Effector memory CD4-positive, alpha-beta T cell (primary cell): Measurements from ENCODE around the gene RIN3.

Experiments used
- DNase-seq, 3 donors: peaks; one replicate each; pipeline ENCODE4 v3.0.0-alpha.2; 2020
- H3K27ac ChIP-seq: 2 replicates; pipeline ENCODE4 v1.7.0; 2013; ENCODE audit warnings: mild to moderate bottlenecking, low read length, moderate library complexity; ENCODE audit not compliant: insufficient read depth, poor library complexity, severe bottlenecking
- H3K27me3 ChIP-seq: replicated peaks from 2 replicates; pipeline ENCODE4 v1.7.0; 2013; ENCODE audit warnings: mild to moderate bottlenecking, low read length; ENCODE audit not compliant: insufficient read depth, control insufficient read depth, poor library complexity, severe bottlenecking
- H3K36me3 ChIP-seq: 2 replicates; pipeline ENCODE4 v1.7.0; 2013; ENCODE audit warnings: mild to moderate bottlenecking, low read length, moderate library complexity; ENCODE audit not compliant: control insufficient read depth, insufficient read depth
- H3K4me1 ChIP-seq: 2 replicates; pipeline ENCODE4 v1.7.0; 2013; ENCODE audit warnings: low read length, mild to moderate bottlenecking; ENCODE audit not compliant: control insufficient read depth, insufficient read depth, poor library complexity, severe bottlenecking
- H3K4me3 ChIP-seq: 2 replicates; pipeline ENCODE4 v1.7.0; 2013; ENCODE audit warnings: low read length, low read depth, mild to moderate bottlenecking; ENCODE audit not compliant: insufficient read depth, poor library complexity, severe bottlenecking
- H3K9me3 ChIP-seq: 2 replicates; pipeline ENCODE4 v1.7.0; 2013; ENCODE audit warnings: mild to moderate bottlenecking, low read length, moderate library complexity; ENCODE audit not compliant: control insufficient read depth

RIN3 gene

DNA sequence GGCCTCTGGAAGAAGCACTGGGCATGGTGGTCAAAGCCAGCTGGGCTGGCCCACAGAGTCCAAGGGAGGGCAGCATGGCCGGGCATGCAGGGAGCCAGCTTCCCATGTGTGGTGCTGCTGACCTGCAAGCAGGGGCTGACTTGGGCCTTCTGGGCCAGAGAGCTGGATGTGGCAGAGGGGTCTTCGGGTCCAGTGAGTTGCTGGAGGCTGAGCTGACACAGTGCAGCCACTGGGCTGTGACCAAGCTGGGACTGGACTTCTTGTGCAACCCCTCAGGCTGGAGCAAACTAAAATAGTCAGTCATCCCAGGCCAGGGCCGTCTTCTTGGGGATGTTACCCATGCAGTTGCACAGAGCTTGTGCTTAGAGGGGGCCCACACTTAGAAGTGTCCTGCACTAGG lies 7.3 kb upstream of the RIN3 start:
- Histone ChIP-seq H3K4me3 (no peak overlapping the region), H3K9me3 (no peaks in the 10 kb centered on the region), H3K27me3 (no peaks in the 10 kb centered on the region), H3K27ac (no peak overlapping the region), H3K4me1 (peaks cover 4% of the 10 kb centered on the region), H3K36me3 (no peaks in the 10 kb centered on the region)
- DNase-seq = no peak

DNA sequence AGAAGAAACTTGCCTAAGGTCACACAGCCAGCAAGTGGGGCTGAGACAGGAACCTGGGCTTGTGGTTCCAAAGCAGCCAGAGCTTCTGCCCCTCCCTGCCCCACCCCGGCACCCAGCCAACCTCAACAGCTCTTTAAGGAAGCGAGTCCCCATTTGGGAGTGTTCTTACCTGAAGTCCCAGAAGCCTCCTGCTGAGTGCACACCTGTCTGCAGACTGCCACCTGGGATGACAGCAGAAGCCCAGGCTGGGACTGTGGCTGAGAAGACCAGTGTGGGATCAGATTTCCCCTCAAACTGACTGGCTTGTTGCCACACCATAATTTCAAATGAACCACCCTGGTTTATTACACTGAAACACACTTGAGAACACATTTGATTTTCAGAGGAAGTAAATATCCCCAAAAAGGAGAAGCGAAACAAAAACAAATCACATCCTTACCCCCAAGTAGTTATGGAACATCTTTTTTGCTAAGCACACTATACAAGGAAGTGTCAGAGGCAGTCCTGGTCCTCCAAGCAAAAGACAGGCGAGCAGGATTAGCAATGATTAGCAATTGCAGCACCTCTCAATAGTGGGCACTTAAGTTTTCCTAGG lies 6.3 kb upstream of the RIN3 start:
- no peaks in the 10 kb centered on the region for H3K27me3 ChIP-seq
- no peak for DNase-seq
- H3K9me3 ChIP-seq = no peaks in the 10 kb centered on the region
- H3K4me3 ChIP-seq = no peak overlapping the region
- no peaks in the 10 kb centered on the region for H3K36me3 ChIP-seq
- no peak overlapping the region for H3K27ac ChIP-seq
- peaks cover 4% of the 10 kb centered on the region for H3K4me1 ChIP-seq

DNA sequence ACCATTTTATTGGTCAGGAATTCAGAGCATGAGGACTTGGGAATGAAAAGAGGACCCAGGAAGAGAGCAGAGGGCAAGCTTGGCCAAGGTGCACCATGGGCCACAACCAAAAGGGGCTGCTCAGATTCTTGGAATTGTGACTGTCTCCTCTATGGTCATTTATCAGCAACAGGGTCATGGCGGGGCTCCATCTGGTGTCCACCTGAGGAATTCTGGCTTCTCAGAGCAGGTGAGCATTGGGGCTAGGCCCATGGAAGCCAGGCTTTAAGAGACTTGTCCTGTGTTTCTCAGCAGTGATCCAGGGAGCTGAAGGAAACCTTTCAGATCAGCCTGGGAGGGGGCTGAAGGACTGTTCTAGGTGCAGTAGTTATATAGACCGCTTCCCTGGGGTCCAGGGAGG lies 2.6 kb upstream of the RIN3 start:
- Histone ChIP-seq H3K36me3 (no peaks in the 10 kb centered on the region), H3K4me1 (peaks cover 10% of the 10 kb centered on the region), H3K27me3 (no peaks in the 10 kb centered on the region), H3K9me3 (no peaks in the 10 kb centered on the region), H3K27ac (no peak overlapping the region), H3K4me3 (no peak overlapping the region)
- no peak for DNase-seq

- Histone ChIP-seq H3K27me3 (no peaks in the 10 kb centered on the region), H3K4me1 (peaks cover 7% of the 10 kb centered on the region), H3K36me3 (no peaks in the 10 kb centered on the region), H3K9me3 (no peaks in the 10 kb centered on the region), H3K4me3 (no peak overlapping the region), H3K27ac (no peak overlapping the region)
- DNase-seq = no peak
Observed at GRCh38 chr14:92511453-92512238, 1.9 kb upstream of the RIN3 start.

DNA sequence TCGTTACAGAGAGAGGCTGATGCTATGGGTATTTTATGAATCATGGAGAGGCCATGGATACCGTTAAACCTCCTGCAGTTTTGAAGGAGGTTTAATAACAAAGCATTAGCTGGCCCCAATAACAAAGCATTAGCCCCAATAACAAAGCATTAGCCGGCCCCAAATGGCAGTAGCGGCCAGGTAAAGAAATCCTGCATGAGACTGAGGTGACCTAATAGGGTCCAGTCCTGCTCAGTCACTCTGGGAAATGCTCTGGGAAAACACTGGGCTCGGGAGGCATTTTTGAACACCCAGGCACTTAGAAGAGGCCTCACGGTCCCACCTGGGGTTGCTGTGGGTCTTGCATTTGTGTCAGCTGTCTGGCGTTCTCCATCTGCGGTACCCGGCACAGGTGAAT lies 776 bp upstream of the RIN3 start:
- H3K36me3 ChIP-seq = no peaks in the 10 kb centered on the region
- H3K4me1 ChIP-seq = peaks cover 7% of the 10 kb centered on the region
- H3K9me3 ChIP-seq = no peaks in the 10 kb centered on the region
- peak overlapping the region; percentile 23 for H3K27ac ChIP-seq
- H3K4me3 ChIP-seq = peak overlapping the region; percentile 52
- DNase-seq = no peak
- H3K27me3 ChIP-seq = no peaks in the 10 kb centered on the region

- no peaks in the 10 kb centered on the region for H3K9me3 ChIP-seq
- DNase-seq = no peak
- H3K36me3 ChIP-seq = no peaks in the 10 kb centered on the region
- no peak overlapping the region for H3K27ac ChIP-seq
- H3K4me1 ChIP-seq = peaks cover 7% of the 10 kb centered on the region
- no peaks in the 10 kb centered on the region for H3K27me3 ChIP-seq
- H3K4me3 ChIP-seq = peak overlapping the region; percentile 52
Observed at GRCh38 chr14:92513966-92514843, 624 bp downstream of the RIN3 start.

DNA sequence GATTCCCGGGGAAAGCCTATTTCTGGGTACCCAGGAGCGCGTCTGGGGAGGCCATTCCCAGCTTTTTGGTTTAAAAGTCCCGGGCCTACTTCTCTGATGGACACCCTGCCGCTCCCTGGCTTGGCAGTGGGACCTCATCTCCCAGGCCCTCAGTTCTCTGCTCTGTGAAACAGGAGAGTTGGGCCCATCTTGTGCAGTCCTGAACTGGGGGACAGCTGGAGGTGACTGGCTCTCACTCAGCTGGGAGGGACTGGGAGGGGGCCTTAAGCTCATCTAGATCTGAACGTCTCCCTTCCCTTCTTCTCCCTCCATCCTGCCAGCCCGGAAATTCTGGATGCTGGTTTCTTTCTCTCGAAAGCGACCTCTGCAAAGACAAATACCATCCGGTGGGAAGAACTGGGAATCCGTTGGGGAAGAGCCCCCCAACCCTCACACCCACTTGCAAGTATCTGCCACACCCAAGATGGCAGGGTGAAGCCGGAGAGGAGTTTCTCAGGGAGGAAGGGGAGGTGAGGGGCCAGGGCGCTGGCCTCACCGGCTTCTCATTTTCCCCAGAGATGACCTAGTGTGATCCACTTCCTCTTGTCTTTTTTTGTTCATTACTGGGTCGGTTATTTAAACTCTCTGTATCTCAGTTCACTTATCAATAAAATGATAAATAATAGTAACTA lies 1.4 kb downstream of the RIN3 start:
- H3K9me3 ChIP-seq = no peaks in the 10 kb centered on the region
- no peaks in the 10 kb centered on the region for H3K27me3 ChIP-seq
- DNase-seq = no peak
- H3K36me3 ChIP-seq = no peaks in the 10 kb centered on the region
- no peak overlapping the region for H3K4me3 ChIP-seq
- H3K4me1 ChIP-seq = peaks cover 7% of the 10 kb centered on the region
- H3K27ac ChIP-seq = no peak overlapping the region

GRCh38 chr14:92515546-92516343 lies 2.2 kb downstream of the RIN3 start:
- Histone ChIP-seq H3K36me3 (no peaks in the 10 kb centered on the region), H3K27ac (no peak overlapping the region), H3K4me3 (no peak overlapping the region), H3K27me3 (no peaks in the 10 kb centered on the region), H3K4me1 (peaks cover 7% of the 10 kb centered on the region), H3K9me3 (no peaks in the 10 kb centered on the region)
- DNase-seq = no peak

DNA sequence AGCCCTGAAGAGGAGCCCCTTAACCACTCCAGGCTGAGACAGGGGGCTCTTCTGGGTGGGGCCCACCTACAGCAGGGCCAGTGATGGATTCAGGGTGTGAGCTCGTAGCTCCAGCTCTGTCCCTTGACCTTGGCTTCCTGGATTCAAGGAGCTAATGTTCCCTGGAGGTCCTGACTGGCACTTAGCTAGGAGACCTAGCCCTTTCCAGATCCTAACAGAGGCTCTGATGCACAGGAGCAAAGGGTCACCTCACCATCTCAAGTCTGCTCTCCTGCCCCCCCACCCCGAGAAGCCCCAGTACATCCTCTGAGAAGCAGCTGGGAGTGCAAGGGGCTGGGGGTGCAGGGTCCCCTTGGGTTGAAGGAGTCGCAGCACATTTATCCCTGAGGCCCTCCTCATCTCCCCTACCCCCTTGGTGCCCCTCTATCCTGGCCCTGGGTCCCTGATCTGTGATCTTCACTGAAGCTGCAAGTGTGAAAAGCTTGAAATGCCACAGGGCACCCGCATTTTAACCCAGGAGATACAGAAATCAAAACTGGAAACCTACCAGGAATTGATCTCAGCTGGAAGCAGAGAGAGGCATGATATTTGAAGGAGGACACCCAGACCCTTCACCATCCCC lies 2.9 kb downstream of the RIN3 start:
- Histone ChIP-seq H3K9me3 (no peaks in the 10 kb centered on the region), H3K4me3 (no peak overlapping the region), H3K27ac (no peak overlapping the region), H3K27me3 (no peaks in the 10 kb centered on the region), H3K4me1 (peaks cover 7% of the 10 kb centered on the region), H3K36me3 (no peaks in the 10 kb centered on the region)
- no peak for DNase-seq
